GM19463 (cell line): ENCODE data around the gene DEFB116.
"Not testable (repeated sequence)": the region's sequence is repeated elsewhere in the genome, so short reads cannot be mapped to it uniquely, and the experiment has no call there.

Source experiments
- ATAC-seq: cut with Tn5 transposase; IDR thresholded peaks from one replicate; pipeline ENCODE4 v1.9.1; 2021; ENCODE audit warnings: mild to moderate bottlenecking, moderate library complexity; ENCODE audit not compliant: unreplicated experiment

Gene DEFB116, protein sequence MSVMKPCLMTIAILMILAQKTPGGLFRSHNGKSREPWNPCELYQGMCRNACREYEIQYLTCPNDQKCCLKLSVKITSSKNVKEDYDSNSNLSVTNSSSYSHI

DNA sequence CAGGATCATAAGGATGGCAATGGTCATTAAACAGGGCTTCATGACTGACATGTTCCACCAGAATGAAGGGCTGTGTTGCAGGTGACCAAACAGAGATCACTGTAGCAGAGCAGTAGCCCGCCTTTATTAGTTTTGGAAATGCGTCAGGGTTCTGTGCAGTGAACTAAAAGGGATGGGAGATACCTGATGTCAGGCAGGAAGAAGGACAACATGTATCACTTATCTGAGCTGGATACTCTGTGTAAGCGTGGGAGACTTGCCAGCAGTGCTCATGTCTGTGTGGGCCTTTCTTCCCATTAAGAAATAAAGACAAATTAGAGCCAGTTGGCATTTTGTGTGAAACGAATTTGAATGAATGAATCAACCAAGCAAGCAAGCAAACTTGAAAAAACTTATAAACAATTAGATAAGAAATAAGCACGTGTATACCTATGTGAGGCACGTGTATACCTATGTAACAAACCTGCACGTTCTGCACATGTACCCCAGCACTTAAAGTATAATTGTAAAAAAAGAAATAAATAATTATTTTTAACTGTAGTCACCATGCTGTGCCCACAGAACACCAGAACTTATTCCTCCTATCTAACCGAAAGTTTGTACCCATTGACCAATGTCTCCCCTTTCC is at the start of gene DEFB116:
DEFB116 (minus strand) TSS at position 51 of the 628 bp plus-strand sequence; CDS start at position 51, 0 bp downstream.
- ATAC-seq = no peak

DNA sequence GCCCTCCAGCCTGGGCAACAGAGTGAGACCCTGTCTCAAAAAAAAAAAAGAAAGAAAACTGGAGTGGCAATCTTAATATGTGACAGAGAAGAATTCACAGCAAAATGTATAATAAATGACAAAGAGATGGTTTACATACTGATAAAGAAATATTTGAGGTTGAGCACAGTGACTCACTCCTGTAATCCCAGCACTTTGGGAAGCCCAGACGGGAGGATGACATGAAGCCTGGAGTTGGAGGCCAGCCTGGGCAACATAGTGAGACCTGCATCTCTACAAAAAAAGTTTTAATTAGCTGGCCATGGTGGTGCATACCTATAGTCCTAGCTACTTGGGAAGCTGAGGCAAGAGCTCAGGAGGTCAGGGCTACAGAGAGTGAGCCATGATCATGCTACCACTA is 47.6 kb upstream of the DEFB116 start:
- ATAC-seq = no peak

DNA sequence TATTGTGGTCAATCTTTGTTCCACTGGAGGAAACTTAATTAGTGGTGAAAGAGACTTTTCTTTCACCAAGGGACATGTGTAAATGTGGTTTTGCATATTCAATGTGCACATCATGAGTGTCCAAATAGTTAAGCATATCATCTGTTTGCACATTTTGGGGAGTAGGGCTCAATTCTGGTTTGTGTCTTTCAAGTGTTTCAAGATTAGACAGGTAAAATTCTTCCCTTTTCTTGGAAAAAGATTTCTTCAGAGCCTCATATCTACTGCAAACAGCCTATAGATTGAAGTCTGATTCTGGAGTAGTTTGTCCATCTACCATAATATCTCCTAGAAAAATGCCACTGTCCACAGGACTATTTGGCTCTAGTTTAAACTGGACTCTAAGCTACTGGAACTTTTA is 33.1 kb upstream of the DEFB116 start:
- no peak for ATAC-seq

DNA sequence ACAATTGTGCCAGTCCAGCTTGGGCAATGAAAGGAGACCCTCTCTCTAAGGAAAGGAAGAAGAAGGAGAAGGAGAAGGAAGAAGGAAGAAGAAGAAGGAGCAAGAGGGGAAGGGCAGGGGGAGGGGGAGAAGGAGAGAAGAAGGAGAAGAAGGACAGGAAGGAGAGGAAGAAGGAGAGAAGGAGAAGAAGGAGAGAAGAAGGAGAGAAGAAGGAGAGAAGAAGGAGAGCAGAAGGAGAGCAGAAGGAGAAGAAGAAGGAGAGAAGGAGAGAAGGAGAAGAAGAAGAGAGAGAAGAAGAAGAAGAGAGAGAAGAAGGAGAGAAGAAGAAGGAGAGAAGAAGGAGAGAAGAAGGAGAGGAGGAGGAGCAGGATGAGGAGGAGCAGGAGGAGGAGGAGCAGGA is 22.5 kb upstream of the DEFB116 start:
- no peak for ATAC-seq

DNA sequence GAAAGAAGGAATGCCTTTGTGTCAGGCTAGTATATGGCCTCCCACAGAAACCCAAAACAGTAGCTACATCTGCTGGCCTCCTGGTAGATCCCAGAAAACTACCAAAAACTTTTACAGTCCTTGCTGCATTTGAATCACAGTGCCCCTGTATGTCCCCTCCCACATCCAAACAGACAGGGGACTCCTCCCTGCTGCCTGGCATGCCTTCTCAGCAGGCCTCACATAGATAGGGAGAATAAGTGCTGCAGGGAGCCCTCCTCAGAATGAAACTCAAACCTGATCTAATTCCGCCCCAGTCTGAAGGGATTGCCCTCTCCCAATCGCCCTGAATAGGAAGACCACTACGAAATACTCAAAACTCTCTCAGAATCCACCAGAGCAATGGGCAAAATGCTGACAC is 14.1 kb upstream of the DEFB116 start:
- ATAC-seq = no peak

DNA sequence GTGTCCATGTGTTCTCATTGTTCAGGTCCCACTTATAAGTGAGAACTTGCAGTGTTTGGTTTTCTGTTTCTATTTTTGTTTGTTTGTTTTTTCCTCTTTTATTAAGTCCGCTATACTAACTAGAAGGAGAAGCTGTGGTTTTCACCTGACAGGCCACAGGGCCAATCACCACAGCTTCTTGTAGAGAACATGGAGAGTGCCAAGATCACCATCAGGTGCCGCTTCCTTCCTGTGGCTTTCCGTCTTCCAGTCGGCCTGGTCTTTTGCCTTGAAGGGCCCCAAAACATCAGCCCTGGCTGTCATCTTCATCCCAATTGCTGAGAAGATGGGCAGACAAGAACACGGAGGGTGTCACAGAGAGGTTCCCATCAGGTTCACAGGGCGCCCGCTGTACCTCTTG is 23.4 kb downstream of the DEFB116 start:
- not testable (repeated sequence) for ATAC-seq

DNA sequence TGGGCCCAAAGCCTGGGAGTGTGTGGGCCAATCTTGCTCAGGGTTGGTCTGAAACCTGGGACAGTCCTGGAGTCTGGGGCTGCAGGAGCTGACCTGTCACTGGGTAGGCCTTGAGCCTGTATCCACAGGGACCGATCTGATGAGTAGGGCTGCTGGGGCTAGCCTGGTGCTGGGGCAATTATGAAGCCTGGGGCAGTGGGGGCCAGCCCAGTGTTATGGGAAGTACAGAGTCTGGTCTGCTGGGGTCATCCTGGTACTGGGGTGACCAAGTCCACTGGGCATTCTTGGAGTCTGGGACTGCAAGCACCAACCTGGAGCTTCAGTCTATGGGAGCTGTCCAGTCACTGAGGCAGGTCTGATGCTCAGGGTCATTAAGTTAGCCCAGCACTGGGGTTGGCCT is 30.2 kb downstream of the DEFB116 start:
- ATAC-seq = no peak

DNA sequence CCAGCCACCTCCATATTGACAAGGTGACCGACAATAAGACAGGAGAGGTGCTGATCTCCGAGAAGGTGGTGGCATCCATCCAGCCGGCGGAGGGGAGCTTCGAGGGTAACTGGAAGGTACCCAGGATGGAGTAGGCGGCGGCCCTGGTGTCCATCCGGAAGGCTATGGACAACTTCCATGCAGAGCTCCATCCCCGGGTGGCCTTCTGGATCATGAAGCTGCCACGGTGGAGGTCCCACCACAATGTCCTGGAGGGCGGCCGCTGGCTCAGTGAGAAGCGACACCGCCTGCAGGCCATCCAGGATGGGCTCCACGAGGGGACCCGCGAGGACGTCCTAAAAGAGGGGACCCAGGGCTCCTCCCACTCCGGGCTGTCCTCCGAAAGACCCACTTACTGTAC is 33.9 kb downstream of the DEFB116 start:
- no peak for ATAC-seq

DNA sequence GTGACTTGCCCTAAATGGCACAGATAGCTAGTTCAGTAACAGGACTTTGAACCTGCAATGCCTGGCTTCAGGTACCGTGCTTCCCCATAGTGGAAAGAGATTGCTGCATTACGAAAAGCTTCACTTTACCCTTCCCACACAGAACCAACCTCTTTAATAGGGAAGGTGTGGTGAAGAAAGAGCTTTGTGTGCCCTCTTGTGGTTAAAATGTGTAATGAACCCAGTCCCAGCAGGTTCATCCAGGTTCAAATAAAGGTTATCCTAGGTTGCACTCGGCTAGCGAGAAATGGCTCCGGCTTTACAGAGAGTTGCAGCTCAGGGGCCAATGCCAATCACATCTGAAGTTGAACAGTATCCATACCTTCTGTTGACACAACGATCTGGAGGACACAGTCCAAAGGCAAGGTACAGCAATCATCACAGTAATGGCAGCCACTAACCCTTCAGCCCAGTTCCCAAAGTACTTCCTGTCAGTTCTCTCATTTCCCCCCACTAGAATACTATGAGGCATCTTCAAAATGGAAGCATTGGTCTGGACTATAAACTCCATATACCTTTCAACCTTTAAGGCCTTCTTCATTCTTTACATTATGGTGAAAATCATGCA is 48.0 kb downstream of the DEFB116 start:
- no peak for ATAC-seq

DNA sequence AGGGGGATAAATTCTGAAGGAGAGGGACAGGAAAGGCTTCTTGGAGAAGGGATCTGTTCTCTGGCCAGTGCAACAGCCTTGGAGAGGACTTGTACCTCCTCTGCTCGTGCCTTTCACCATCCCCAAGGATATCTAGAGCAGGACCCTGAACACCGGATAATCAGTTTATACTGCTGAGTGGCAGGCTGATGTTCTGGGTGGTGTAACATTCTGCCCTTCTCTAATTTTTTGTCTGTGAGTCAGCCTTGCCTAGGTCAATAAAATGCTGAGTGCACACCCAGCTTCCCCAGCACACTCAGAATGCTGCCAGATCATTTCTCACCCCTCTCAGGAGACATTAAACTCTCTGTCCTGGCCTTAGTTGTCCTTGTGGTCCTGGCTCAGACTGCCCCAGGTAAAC is 51.0 kb downstream of the DEFB116 start, which contains the start of gene DEFB115:
DEFB115 (plus strand) TSS at position 301 of the 400 bp plus-strand sequence; CDS start at position 301, 0 bp downstream.
- ATAC-seq = no peak

DNA sequence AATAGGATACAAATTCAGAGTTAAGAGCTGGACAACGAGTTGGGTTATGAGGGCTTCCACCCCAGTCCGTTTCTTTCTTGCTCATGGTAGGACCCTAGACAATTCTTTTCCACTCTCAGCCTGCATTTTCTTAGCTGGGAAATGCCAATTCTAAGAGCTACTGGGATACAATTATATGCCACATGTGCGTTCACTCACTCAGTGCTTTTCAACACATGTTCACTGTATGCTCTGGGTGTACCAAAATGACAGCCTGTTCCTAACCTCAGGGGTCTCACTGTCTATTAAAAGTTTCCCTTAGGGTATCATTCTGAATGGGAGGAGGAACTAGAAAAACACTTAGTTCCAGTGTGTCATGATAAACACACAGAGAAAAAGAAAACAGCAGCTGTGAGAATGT is 51.4 kb downstream of the DEFB116 start:
- no peak for ATAC-seq
